ENCODE data around the gene N4BP2.
A peak's percentile ranks its signal among the peaks of the same experiment; 100 is the strongest.

N4BP2 gene

GRCh38 chr4:40192114-40193015 is 135.7 kb downstream of the N4BP2 start:
- Histone ChIP-seq H3K9me3 (ENCODE audit: control extremely low read depth in 1 of 5, control insufficient read depth in 4 of 5, insufficient read depth in 2 of 5, low read depth in 1 of 5, low read length in 4 of 5) (no peaks in the 10 kb centered on the region), H3K36me3 (ENCODE audit: control insufficient read depth in 4 of 4, insufficient read depth in 4 of 4, low read length in 3 of 4) (no peaks in the 10 kb centered on the region), H3K27me3 (replicated peaks in 2 of 5; ENCODE audit: control insufficient read depth in 4 of 5, insufficient read depth in 5 of 5, low read length in 4 of 5) (no peaks in the 10 kb centered on the region), H3K27ac (ENCODE audit: insufficient read depth in 1 of 2, low read depth in 1 of 2, low read length in 2 of 2, poor library complexity in 1 of 2, severe bottlenecking in 2 of 2) (peak overlapping the region; percentile 29 to 59), H3K4me3 (ENCODE audit: control insufficient read depth in 1 of 7, extremely low read depth in 1 of 7, insufficient read depth in 4 of 7, low read depth in 2 of 7, low read length in 6 of 7) (peak overlapping the region in 3 of 7 experiments; percentile 41 to 54 (median 44)), H3K4me1 (ENCODE audit: control extremely low read depth in 1 of 4, control insufficient read depth in 4 of 4, insufficient read depth in 4 of 4, low read length in 3 of 4) (peaks cover 25 to 62% (median 50%) of the 10 kb centered on the region in 4 experiments)
- 76% methylated on average over 4 of the region's 8 CpGs for WGBS (ENCODE audit: insufficient coverage)
- POLR2A ChIA-PET = interaction anchor here (1.3 to 1.4 kb wide), 2 partner anchors 13 to 134 kb away, joined by 3 to 4 read pairs; no protein-coding TSS in a partner anchor
- CTCF ChIA-PET = interaction anchor here (0.6 to 2.5 kb wide), 5 partner anchors 8 to 132 kb away, joined by 3 to 10 read pairs (median 6); no protein-coding TSS in a partner anchor
- DNase-seq = no peak

- 33% methylated on average over 4 of the region's 11 CpGs for WGBS (ENCODE audit: insufficient coverage)
- H3K4me3 ChIP-seq (ENCODE audit: control insufficient read depth in 1 of 7, extremely low read depth in 1 of 7, insufficient read depth in 4 of 7, low read depth in 2 of 7, low read length in 6 of 7) = peak overlapping the region in 4 of 7 experiments; percentile 28 to 54 (median 42)
- H3K4me1 ChIP-seq (ENCODE audit: control extremely low read depth in 1 of 4, control insufficient read depth in 4 of 4, insufficient read depth in 4 of 4, low read length in 3 of 4) = peaks cover 25 to 64% (median 51%) of the 10 kb centered on the region in 4 experiments
- ChIA-PET CTCF (interaction anchor here (0.6 to 2.5 kb wide), 4 partner anchors 7 to 133 kb away, joined by 3 to 10 read pairs (median 6); no protein-coding TSS in a partner anchor), POLR2A (no interaction called here)
- peak overlapping the region; percentile 29 to 59 for H3K27ac ChIP-seq (ENCODE audit: insufficient read depth in 1 of 2, low read depth in 1 of 2, low read length in 2 of 2, poor library complexity in 1 of 2, severe bottlenecking in 2 of 2)
- no peaks in the 10 kb centered on the region for H3K27me3 ChIP-seq (replicated peaks in 2 of 5; ENCODE audit: control insufficient read depth in 4 of 5, insufficient read depth in 5 of 5, low read length in 4 of 5)
- no peaks in the 10 kb centered on the region for H3K36me3 ChIP-seq (ENCODE audit: control insufficient read depth in 4 of 4, insufficient read depth in 4 of 4, low read length in 3 of 4)
- no peaks in the 10 kb centered on the region for H3K9me3 ChIP-seq (ENCODE audit: control extremely low read depth in 1 of 5, control insufficient read depth in 4 of 5, insufficient read depth in 2 of 5, low read depth in 1 of 5, low read length in 4 of 5)
- DNase-seq = peak in 2 of 3 donors; percentile 76 to 82
Measured at GRCh38 chr4:40193016-40193571, 136.4 kb downstream of the N4BP2 start.

DNA sequence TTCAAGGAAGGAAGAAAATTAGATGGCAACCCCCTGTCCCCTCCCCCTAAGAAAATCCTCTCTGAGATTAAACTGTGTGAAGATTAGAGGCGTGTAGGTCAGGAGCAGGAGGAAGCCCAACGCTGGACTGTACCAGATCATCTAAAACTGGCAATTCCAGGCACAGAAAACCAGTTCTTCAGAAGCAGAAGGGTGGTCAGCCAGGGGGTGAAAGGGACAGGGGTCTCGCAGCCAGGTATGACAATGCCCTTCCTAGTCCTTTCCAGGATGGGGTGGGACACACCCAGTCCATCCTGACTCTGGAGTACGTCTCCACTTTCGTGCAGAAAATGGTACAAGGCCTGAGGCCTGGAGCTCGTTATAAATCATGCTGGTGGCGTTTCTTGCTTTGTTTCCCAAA is 136.9 kb downstream of the N4BP2 start:
- ChIA-PET CTCF (no interaction called here), POLR2A (no interaction called here)
- Histone ChIP-seq H3K27me3 (replicated peaks in 2 of 5; ENCODE audit: control insufficient read depth in 4 of 5, insufficient read depth in 5 of 5, low read length in 4 of 5) (no peaks in the 10 kb centered on the region), H3K36me3 (ENCODE audit: control insufficient read depth in 4 of 4, insufficient read depth in 4 of 4, low read length in 3 of 4) (no peaks in the 10 kb centered on the region), H3K4me3 (ENCODE audit: control insufficient read depth in 1 of 7, extremely low read depth in 1 of 7, insufficient read depth in 4 of 7, low read depth in 2 of 7, low read length in 6 of 7) (peak overlapping the region in 4 of 7 experiments; percentile 2 to 38 (median 17)), H3K9me3 (ENCODE audit: control extremely low read depth in 1 of 5, control insufficient read depth in 4 of 5, insufficient read depth in 2 of 5, low read depth in 1 of 5, low read length in 4 of 5) (no peaks in the 10 kb centered on the region), H3K27ac (ENCODE audit: insufficient read depth in 1 of 2, low read depth in 1 of 2, low read length in 2 of 2, poor library complexity in 1 of 2, severe bottlenecking in 2 of 2) (peak overlapping the region in 1 of 2 experiments; percentile 59), H3K4me1 (ENCODE audit: control extremely low read depth in 1 of 4, control insufficient read depth in 4 of 4, insufficient read depth in 4 of 4, low read length in 3 of 4) (peaks cover 25 to 68% (median 53%) of the 10 kb centered on the region in 4 experiments)
- no peak for DNase-seq
- WGBS (ENCODE audit: insufficient coverage) = 48% methylated on average over 4 of the region's 7 CpGs

- Histone ChIP-seq H3K36me3 (ENCODE audit: control insufficient read depth in 4 of 4, insufficient read depth in 4 of 4, low read length in 3 of 4) (no peaks in the 10 kb centered on the region), H3K27ac (ENCODE audit: insufficient read depth in 1 of 2, low read depth in 1 of 2, low read length in 2 of 2, poor library complexity in 1 of 2, severe bottlenecking in 2 of 2) (peak overlapping the region in 1 of 2 experiments; percentile 71), H3K9me3 (ENCODE audit: control extremely low read depth in 1 of 5, control insufficient read depth in 4 of 5, insufficient read depth in 2 of 5, low read depth in 1 of 5, low read length in 4 of 5) (no peaks in the 10 kb centered on the region), H3K4me3 (ENCODE audit: control insufficient read depth in 1 of 7, extremely low read depth in 1 of 7, insufficient read depth in 4 of 7, low read depth in 2 of 7, low read length in 6 of 7) (peak overlapping the region in 3 of 7 experiments; percentile 16 to 64 (median 41)), H3K27me3 (replicated peaks in 2 of 5; ENCODE audit: control insufficient read depth in 4 of 5, insufficient read depth in 5 of 5, low read length in 4 of 5) (no peaks in the 10 kb centered on the region), H3K4me1 (ENCODE audit: control extremely low read depth in 1 of 4, control insufficient read depth in 4 of 4, insufficient read depth in 4 of 4, low read length in 3 of 4) (peaks cover 36 to 76% (median 63%) of the 10 kb centered on the region in 4 experiments)
- peak in 2 of 3 donors; percentile 61 to 74 for DNase-seq
- POLR2A ChIA-PET = interaction anchor here (0.6 kb wide), 1 partner anchor 11 kb away, joined by 3 read pairs; no protein-coding TSS in a partner anchor
- CTCF ChIA-PET = interaction anchor here (0.8 to 2.2 kb wide), 5 partner anchors 10 to 113 kb away, joined by 3 to 15 read pairs (median 8); no protein-coding TSS in a partner anchor
- WGBS (ENCODE audit: insufficient coverage) = 64% methylated on average over 11 of the region's 14 CpGs
Measured at GRCh38 chr4:40194602-40195161, 138.0 kb downstream of the N4BP2 start.

DNA sequence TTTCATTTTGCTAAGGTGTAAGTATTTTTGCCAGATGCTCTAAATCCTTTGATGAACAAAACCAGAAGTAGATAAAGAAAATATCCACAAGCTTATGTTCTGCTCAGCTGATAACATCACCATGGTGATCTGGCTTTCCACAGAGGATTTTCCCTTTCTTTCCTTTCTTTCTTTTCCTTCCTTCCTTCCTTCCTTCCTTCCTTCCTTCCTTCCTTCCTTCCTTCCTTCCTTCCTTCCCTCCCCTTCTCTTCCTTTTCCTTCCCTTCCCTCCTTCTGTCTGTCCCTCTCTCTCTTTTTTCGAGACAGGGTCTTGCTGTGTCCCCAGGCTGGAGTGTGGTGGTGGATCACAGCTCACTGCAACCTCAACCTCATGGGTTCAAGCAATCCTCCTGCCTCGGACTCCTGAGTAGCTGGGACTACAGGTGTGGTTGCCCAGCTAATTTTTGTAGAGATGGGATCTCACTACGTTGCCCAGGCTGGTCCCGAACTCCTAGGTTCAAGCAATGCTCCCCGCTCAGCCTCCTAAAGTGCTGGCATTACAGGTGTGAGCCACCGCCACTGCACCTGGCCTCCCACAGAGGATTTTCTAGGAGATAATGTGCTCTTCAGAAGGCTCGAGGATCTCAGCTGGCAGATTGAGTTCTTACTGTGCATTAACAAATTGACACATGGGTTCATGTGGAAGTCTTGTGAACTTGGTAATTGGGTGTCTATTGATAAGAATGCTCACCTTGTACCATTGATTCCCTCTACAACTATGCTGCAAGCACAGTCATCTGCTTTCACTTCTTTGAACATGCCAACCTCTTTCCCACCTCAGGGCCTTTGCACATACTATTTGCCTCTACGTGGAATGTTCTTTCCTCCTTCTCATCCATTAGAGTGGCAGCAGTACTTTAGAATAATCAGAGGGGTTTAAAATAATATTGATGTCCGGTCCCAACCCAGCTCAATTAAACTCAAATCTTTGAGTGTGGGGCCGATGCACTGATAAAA is 138.8 kb downstream of the N4BP2 start:
- CTCF ChIA-PET = interaction anchor here (0.8 to 2.2 kb wide), 5 partner anchors 10 to 112 kb away, joined by 3 to 15 read pairs (median 8); no protein-coding TSS in a partner anchor
- peak overlapping the region in 2 of 7 experiments; percentile 41 to 64 for H3K4me3 ChIP-seq (ENCODE audit: control insufficient read depth in 1 of 7, extremely low read depth in 1 of 7, insufficient read depth in 4 of 7, low read depth in 2 of 7, low read length in 6 of 7)
- no peaks in the 10 kb centered on the region for H3K27me3 ChIP-seq (replicated peaks in 2 of 5; ENCODE audit: control insufficient read depth in 4 of 5, insufficient read depth in 5 of 5, low read length in 4 of 5)
- no peak for DNase-seq
- H3K9me3 ChIP-seq (ENCODE audit: control extremely low read depth in 1 of 5, control insufficient read depth in 4 of 5, insufficient read depth in 2 of 5, low read depth in 1 of 5, low read length in 4 of 5) = no peaks in the 10 kb centered on the region
- H3K36me3 ChIP-seq (ENCODE audit: control insufficient read depth in 4 of 4, insufficient read depth in 4 of 4, low read length in 3 of 4) = no peaks in the 10 kb centered on the region
- 96% methylated on average over 5 of the region's 10 CpGs for whole genome bisulfite sequencing (ENCODE audit: insufficient coverage)
- peaks cover 43 to 83% (median 70%) of the 10 kb centered on the region in 4 experiments for H3K4me1 ChIP-seq (ENCODE audit: control extremely low read depth in 1 of 4, control insufficient read depth in 4 of 4, insufficient read depth in 4 of 4, low read length in 3 of 4)
- peak overlapping the region in 1 of 2 experiments; percentile 71 for H3K27ac ChIP-seq (ENCODE audit: insufficient read depth in 1 of 2, low read depth in 1 of 2, low read length in 2 of 2, poor library complexity in 1 of 2, severe bottlenecking in 2 of 2)
- POLR2A ChIA-PET = interaction anchor here (0.6 to 0.7 kb wide), 2 partner anchors 10 kb away, joined by 3 to 6 read pairs; no protein-coding TSS in a partner anchor

GRCh38 chr4:40196272-40196671 is 139.6 kb downstream of the N4BP2 start:
- Histone ChIP-seq H3K9me3 (ENCODE audit: control extremely low read depth in 1 of 5, control insufficient read depth in 4 of 5, insufficient read depth in 2 of 5, low read depth in 1 of 5, low read length in 4 of 5) (no peaks in the 10 kb centered on the region), H3K27me3 (replicated peaks in 2 of 5; ENCODE audit: control insufficient read depth in 4 of 5, insufficient read depth in 5 of 5, low read length in 4 of 5) (no peaks in the 10 kb centered on the region), H3K4me1 (ENCODE audit: control extremely low read depth in 1 of 4, control insufficient read depth in 4 of 4, insufficient read depth in 4 of 4, low read length in 3 of 4) (peaks cover 51 to 82% (median 72%) of the 10 kb centered on the region in 4 experiments), H3K4me3 (ENCODE audit: control insufficient read depth in 1 of 7, extremely low read depth in 1 of 7, insufficient read depth in 4 of 7, low read depth in 2 of 7, low read length in 6 of 7) (peak overlapping the region in 5 of 7 experiments; percentile 78 to 96 (median 89)), H3K36me3 (ENCODE audit: control insufficient read depth in 4 of 4, insufficient read depth in 4 of 4, low read length in 3 of 4) (no peaks in the 10 kb centered on the region), H3K27ac (ENCODE audit: insufficient read depth in 1 of 2, low read depth in 1 of 2, low read length in 2 of 2, poor library complexity in 1 of 2, severe bottlenecking in 2 of 2) (peak overlapping the region; percentile 91 to 95)
- WGBS (ENCODE audit: insufficient coverage) = 78% methylated on average over 7 of the region's 8 CpGs
- ChIA-PET CTCF (interaction anchor here (0.7 to 2.5 kb wide), 5 partner anchors 11 to 116 kb away, joined by 3 to 15 read pairs (median 6); no protein-coding TSS in a partner anchor), POLR2A (no interaction called here)
- no peak for DNase-seq
